SU-DHL-6 (cell line): ENCODE data around the gene ICE1.

Experiments
- EZH2phosphoT487 ChIP-seq: fragments of 200-600 bp; sonication (generic), shearing (Covaris generic); conservative IDR thresholded peaks from 2 replicates; pipeline ENCODE4 v1.6.1; 2018; ENCODE audit warnings: mild to moderate bottlenecking, antibody characterized with exemption, low read length, moderate library complexity, mixed read lengths
- TF ChIP-seq, protein P1 (sequence below): fragments of 200-600 bp; sonication (generic); IDR thresholded peaks from one replicate; pipeline ENCODE4 v1.5.1; 2017; ENCODE audit warnings: antibody characterized with exemption, mild to moderate bottlenecking, low read length, moderate library complexity; ENCODE audit not compliant: insufficient read depth, poor library complexity, severe bottlenecking

DNA sequence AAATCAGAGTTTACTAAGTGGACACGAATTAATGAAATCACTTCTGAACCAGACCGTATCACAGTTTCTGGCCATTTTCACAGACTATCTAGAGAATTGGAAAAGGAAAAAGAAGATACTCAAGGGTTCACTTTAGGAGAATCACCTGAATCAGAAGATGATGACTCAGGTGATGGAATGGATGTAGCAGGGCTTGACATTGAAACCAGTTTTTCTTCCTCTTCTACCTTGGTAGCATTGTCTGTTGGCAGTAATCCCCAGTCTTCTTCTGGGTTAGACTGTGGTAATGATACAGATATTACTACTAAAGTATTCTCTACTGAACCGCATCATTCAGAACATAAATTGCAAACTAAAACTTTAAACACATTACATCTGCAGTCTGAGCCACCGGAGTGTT, 38.5 kb downstream of the ICE1 start:
- no peak for TF ChIP-seq EZH2phosphoT487
- TF ChIP-seq, protein P1, sequence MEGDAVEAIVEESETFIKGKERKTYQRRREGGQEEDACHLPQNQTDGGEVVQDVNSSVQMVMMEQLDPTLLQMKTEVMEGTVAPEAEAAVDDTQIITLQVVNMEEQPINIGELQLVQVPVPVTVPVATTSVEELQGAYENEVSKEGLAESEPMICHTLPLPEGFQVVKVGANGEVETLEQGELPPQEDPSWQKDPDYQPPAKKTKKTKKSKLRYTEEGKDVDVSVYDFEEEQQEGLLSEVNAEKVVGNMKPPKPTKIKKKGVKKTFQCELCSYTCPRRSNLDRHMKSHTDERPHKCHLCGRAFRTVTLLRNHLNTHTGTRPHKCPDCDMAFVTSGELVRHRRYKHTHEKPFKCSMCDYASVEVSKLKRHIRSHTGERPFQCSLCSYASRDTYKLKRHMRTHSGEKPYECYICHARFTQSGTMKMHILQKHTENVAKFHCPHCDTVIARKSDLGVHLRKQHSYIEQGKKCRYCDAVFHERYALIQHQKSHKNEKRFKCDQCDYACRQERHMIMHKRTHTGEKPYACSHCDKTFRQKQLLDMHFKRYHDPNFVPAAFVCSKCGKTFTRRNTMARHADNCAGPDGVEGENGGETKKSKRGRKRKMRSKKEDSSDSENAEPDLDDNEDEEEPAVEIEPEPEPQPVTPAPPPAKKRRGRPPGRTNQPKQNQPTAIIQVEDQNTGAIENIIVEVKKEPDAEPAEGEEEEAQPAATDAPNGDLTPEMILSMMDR, result no peak
